SHP77 (cell line): ENCODE measurements around the gene CISH.

Experiments
- DNase-seq, 2 experiments: peaks; one replicate each; lab custom pipeline; 2025; lab: John Stamatoyannopoulos, UW

Gene CISH

DNA sequence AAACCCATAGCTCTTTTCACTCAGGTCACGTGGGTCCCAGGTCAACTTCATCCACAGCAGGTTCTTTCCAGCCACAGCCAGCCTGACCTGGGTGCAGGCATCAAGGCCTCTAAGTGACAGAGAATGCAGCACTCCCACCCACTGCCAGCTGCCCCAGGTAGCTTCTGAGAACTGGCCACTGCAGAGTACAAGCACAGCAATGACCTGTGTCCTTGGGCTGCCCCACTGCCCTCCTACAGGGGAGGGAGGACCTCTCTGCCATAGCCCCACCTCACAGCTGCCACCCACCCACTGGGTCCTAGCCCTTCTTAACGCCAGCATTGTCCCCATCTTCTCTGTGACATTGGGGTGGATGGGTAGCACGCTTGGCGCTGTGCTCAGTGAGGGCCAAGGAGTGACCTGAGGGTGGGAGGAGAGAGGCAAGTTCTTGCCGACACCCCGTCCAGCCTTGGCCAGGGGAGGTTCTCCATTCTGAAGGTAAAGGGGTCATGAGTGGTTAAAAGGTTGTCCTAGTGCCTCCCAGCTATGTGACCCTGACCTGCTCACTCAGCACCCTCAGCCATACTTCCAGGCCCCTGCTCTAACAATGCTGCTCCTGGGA, 12.4 kb downstream of the CISH start:
- no peak for DNase-seq

DNA sequence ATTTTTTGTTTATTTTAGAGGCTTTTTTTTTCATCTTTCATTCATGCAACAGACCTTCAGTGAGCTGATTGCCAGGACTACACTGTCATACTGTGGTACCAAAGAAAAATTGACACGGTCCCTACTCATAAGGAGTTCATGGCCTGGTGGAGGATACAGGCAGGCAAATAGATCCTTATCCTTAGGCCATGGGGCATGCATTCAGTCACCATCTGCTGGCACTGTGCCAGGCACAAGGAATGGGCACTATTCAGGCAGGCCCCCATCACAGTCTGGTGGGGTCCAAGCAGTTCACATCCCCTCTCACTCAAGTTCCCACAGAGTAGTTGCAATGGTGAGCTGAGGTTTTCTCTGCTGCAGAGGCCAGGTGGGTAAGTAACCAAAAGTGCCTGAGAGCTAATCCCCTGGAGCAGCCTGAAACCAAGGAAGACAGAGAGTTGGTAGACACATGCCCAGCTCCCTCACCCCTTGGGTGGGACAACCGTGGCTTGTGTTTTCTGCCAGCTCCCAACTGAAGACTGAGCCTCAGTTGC, 17.3 kb downstream of the CISH start:
- DNase-seq, result no peak

DNA sequence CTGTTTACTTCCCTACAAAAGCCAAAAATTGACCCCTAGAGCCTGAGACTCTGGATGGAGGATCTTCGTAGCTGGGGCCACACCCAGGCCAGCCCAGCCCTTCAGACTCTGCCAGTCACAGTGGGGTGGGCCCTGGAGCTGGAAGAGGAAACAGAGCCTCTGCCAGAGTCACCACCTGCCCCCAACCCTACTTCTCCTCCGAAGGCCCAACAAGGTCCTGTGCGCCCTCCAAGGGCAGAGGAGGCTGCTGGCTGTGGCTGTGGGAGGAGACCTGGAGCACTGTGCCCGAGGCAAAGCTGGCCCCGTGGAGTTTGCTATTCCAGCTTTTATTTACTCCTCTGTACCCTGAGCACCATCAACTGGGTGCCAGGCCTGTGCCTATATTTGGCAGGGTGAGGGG, 19.0 kb downstream of the CISH start:
- DNase-seq, result no peak

DNA sequence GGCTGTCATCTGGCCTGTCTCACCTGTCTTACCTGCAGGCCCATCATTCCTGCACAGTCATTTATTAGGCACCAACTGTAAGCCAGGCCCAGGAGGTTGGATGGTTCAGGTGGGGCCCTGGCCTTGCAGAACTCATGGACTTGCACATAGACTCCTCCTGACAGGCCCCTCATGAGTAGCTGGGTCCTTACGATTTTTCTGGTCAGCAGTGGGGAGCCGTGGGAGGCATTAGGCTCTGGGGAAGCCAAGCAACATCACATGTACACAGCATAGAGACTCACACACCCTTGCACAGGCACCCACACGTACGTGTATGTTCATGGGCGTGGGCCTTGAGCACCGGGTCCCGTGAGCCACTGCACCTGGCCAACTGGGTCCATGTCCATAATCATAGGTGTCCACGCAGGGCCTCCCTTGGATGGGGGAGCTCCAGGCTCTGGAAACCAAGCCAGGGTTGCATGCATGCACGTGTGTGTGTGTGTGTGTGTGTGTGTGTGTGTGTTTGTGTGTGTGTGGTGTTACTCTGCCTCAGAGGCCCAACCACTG, 20.3 kb downstream of the CISH start:
- DNase-seq, result no peak

DNA sequence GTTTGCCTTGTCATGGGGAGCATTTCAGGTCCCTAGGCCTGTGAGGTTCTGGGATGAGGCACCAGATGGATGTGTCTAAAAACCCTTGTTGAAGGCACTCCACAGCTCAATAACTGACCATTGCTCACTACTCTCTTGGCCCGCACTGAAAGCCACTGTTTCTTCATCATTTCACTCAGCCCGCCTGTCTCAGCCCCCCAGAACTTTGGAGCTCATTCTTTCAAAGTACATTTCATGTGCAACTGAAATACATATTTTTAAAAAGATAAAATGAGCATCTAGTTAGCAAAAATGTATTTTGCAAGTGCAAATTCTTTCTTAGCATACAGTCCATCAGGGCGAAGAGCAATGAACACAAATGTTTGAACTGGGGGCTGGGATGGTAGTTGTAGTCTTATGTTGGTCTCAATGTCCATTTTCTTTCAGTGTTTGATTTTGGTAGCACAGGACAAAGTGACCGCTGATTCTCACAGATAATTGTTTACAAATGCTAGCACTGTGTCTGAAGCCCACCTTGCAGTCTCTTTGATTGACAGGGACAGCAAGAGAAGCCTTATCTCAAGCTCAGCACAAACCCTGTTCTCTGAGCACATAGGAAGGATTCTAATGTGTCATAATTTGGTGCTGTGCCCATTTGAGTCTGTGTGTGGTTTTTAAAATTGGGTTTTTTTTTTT, 22.7 kb downstream of the CISH start:
- DNase-seq, result no peak

DNA sequence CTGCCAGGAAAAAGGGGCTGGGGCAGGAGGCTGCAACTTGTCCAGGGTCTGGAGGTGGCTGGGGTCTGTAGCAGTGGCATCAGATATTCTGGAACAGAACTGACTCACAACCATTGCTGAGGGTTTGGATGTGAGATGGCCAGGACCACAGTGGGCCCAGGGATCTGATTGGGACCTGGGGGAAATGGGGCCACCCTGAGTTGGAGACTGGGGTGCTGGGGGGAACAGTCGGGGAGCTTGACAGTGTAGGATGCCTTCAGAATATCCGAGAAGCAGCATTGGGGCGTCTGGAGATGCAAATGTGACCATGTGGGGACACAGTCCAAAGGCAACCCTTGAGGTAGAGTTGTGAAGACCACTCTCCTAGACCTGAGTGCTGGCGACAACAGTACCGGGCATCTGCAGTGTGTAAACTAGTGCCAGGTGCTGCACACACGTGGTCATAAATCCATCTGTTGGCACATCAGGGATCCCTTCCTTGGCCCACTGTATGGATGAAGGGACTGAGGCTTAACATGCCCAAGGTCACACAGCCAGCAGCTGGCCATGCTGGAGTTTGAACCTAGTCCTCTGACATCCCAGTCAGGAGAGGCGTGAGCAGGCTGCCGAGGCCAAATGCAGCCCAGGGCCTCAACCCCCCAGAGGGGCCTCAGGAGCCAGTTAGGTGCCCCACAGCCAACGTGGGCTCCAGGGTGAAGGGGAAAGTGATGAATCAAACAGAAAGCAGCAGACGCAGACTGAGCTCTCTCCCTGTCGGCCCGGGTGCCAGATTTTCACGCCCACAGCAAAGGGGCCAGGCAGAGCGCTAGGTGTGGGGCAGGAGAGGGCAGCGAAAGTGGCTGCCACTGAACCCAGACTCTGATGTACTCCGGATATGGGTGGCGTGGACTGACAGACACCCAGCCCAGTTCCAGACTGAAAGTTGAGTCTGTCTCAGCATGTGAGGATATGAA, 23.5 kb downstream of the CISH start:
- no peak for DNase-seq

DNA sequence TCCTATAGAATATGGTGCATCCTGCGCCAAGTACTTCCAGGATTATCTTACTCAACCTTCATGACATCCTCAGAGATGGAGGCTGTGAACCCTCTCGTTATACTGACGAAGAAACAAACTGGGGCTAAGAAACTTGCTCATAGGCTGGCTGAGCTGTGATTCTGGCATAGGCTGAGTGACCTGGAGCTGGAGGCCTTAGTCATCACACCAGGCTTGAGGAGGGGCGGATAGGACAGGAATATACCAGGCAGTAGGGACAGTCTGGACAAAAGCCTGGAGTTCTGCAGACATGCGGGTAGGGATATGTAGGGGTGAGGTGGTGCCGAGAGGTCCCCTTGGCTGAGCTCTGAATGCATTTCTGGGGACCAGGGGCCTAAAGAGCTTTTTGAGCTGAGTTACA, 24.2 kb downstream of the CISH start:
- DNase-seq, result no peak

DNA sequence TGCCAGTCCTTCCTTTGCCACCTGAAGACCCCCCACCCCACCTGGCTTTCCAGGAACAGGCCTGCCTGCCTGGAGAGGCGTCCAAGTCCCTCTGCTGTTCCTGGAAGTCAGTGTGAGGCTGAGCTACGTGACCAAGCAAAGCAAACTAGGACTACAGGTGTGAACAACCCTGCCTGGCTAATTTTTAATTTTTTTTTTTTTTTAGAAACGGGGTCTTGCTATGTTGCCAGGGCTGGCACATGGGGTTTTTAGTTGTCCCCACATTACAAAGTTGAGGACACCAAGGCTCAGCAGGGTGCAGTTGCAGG, 24.9 kb downstream of the CISH start:
- no peak for DNase-seq

DNA sequence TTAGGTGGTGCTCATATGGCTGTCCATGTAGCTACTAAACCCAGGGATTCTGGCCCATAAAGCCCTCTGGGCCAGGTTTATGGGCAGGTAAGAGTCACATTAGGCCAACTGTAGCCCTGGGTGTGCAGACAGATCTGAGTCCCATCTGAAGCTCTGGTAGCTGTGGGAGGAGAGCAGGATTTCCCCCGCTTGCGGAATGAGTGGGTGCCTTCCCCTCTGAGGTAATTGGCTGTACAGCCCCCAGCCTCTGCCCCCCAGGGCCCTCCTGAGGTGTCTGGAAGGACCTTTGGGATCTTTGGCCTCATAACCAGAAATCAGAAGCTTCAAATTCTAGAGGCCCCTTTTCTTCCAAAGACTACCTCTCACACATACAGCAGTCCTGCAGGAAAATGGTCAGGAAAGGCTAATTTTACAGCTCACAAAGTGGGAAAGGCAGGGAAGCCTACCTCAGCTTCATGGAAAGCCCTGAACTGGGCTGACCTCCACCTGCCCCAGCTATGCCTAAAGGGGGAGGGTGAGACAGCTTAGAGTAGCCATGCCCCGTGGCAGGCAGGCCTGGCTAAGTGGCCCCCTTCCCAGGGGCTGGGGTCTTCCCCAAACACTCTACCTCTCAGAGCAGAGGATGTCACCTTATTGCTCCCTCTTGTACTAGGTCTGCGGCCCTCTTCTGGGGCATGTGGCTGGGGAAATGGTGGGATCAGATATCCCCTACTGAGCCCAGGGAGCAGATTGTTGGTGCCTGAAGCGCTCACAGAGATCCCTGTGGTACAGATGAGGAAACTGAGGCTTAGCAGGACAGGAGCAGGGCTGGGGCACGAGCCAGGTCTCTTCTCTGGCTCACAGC, 25.4 kb downstream of the CISH start:
- no peak for DNase-seq

DNA sequence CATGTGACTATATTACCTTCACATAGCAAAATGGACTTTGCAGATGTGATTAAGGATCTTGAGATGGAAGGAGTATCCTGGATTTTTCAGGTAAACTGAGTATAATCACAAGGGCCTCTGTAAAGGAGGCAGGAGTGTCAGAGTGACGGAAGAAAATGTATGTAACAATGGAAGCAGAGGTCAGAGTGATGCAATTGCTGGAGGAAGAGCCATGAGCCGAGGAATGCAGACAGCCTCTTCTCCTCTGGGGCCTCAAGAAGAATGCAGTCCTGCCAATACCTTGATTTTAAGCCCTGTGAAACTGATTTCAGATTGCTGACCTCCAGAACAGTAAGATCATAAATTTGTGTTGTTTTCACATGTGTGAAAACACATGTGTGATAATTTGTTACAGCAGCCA, 27.2 kb downstream of the CISH start:
- no peak for DNase-seq

DNA sequence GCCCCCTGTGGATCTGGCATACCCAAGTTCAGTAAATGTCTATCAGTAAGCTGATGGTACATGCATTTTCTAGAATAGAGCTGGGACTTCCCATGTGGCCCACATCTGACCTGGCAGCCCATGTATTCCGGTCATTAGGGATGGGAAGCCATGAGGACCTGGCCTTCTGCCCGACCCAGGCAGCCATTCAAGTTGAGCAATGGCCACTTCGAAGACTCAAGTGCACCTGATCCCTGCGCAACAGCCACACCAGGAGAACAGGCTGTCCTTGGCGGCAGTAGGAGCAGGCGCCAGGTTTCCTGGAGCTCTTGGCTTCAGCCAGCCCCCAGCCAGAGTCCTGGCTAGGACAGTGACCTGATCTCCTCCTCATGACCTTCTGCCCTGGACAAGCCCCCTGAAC, 27.7 kb downstream of the CISH start:
- DNase-seq, result no peak

DNA sequence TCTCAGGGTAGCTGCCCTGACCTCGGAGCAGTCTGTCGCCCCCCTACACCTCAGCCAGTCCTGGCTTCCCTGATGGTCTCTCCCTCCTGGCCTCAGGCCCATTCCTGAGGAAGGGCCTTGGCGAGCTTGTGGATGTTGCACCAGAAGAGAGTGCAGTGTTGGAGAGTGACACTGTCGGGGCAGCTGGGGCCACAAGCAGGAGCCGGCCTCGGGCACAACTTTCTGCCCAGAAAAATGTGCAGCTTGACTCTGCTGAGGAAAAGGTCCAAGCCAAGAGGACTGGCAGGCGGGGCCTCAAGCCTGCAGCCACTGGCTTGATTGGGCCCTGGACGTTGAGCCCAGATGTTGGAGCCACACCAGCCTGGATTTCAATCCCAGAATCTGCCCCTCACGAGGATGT, 29.5 kb downstream of the CISH start:
- no peak for DNase-seq

DNA sequence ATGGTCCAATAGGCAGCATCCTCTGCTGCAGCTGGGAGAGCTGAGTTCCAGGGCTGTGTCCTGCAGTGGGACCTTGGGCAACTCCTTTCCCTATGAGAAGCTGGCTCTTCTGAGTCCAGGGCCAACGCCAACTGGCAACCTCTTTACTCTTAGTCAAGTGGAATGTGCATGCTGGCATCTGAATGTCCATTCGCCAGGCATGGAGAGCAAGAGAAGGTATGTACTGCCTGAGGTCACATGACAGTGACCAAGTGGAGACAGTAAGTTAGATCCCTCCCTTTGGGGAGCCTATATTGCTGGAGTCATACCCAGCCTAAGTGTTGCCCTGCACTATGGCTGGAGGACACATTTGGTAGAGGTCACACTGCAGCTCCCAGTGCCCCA, 30.1 kb downstream of the CISH start:
- no peak for DNase-seq

DNA sequence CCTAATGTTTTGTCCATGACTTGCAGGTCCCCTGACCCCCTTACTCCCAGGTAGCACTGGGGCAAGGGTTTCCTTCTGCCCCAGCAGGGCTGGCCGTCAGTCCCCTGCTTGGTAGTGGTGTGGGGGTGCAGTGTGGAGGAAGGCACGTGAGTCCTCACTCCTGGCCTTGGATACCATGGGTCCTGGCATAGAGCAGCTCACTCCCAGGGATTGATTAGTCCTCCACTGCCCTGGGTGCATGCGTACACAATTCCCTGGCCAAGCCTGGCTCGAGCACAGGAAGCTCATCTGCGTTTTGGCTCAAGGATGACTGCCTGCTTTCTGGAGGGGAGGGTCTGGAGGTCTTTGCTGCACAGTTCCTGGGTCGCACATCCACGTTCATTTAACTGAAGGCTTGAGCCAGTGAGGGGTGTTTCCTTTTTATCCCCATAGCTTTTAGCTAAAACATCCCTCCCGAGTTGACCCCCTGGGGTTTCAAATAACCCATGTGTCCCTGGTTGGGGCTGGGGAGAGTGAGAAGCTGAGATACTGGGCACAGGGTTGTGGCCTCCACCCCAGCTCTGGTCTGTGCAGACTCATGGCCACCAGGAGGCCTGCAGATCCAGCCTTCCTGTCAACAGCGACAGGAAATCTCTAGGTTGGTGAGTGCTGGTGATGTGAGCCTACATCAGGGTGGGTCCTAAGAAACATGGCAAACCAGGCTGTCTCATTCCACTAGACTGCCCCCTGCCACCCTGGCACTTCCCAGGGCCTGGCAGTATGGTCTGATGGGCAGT, 30.7 kb downstream of the CISH start:
- no peak for DNase-seq

DNA sequence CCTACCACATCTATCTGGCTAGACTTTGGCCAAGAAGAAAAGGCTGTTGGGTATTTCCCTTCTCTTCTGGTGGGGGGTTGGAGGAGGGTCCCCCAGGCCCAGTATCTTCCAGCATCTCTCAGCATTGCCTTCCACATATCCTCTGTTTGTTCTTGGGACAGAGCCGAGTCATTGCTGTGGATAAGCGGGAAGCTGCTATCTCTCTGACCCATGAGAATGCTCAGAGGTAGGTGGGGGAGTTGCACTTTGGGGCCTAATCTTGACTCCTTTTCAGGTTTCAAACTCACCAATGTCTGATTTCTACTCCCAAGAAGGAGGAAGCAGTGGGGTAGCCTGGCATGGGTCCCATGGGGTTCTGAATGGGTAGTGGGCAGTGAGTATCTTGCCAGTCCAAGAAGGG, 34.2 kb downstream of the CISH start:
- no peak for DNase-seq

DNA sequence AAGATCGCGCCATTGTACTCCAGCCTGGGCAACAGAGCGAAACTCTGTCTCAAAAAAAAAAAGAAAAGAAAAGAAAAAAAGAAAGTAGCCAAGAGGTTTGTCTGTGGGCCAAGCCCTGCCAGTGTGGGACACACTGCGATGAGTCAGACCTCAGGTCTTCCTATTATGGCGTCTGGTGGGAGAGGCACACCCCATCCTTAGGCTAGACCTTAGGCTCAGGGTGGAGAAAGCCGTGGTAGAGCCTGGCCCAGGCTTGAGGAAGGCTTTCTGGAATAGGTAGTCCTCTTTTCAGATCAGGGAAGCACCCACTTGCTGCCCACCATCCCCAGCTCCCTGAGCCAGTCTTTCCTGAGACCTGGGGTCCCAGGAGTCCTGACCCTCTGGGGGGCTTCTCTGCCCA, 36.2 kb downstream of the CISH start:
- no peak for DNase-seq

DNA sequence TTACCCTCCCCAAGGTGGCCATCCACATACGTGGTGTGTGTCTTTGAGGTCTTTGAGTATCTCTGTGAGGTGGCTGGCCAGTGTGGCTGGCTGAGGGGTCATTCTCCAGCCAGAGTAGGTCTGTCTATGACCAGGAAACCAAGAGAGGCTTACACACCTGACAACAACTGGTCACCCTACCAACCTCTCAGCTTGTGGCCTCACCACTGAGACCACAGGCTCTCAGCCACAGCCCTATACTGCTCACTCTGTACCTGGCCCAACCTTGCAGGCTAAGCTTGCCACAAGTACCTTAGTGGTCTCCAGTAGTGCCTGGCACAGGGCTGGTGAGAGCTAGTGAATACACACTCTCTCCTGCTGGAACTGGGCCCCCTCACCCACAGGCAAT, 37.1 kb downstream of the CISH start:
- no peak for DNase-seq

DNA sequence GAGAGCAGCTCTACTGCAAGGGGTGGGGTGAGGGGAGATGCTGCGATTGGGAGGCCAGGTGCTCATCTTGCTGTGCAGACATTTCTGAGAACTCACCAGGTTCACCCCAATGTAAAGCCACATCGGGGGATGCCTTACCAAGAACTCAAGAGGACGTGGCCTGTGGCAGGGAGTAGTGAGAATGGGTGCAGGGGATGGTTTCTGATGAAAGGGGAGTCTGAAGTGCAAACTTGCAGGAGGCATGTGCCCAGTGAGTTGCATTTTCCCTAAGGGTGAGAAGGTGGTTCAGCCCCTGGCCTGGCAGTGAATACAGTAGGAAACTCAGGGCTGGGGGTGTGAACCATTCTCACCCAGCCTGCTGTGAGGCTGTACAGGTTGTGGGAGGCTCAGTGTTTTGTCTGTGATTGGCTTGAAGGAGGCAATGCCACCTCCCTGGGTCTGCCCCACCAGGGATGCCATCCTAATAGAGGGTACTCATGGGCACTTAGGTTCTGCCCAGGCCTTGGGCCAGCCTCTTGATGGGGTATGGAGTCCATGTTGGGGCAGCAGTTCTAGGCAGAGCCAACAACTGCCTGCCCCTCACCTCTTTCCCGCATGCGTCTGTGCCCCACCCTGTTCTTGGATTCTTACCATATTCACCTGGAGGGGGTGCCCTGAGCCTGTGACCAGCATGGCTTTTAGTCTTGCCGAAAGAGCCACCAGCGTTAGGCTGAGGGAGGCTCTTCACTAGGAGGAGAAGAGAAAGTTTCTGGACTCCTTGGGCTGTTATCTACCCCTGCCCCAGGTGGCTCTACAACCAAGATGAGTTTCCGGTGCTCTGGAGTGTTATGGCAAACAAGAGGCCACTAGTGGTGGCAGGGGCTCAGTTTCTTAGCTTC, 37.8 kb downstream of the CISH start:
- DNase-seq, result no peak

DNA sequence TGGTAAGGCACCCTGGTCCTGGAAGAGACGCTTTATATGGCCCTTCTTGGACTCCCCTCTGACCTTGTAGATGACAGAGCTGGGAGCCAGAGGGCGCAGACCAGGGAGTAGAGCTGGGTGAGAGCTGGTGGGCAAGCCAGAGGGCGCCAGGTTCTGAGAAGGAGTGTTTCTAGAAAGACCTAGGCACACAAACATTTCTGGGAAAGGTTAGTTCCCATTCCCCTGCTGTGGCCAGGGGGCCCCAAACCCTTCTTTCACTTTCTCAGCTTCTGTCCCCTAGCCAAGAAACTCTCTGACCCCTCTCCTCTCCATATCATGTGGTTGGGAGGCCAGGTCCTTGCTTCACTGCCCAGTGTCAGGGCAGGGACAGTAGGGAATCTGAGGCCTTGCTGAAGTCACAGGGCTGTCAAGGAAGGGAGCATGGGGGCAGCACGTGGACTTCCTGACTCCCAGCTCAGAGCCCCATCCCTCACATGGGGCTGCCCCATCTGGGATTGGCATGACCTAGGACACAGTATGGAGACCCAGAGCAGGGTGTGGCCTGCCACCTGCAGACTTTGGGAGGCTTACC, 38.7 kb downstream of the CISH start:
- no peak for DNase-seq

DNA sequence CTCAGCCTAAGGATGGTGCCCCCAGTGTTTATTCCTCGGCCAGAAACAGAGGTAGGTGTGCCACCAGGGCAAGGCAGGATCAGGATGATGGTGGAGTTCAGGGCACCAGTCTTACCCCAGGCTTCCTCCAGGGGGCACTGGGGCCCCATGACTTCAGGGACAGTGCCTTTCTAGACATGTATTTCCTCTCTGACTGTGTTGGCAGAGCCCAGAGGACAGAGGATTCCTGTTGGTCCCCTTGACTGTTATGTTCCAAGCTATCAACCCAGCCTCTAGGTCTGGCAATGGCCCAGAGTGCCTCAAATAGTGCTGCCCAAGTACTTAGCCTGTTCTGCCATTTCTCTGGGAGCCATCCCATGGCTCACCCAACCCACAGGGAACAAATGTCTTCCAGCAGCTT, 39.4 kb downstream of the CISH start:
- DNase-seq, result peak; percentile 39 to 63
